A673 (cell line): ENCODE results near the gene SCGB1D4.

Experiments used
- EZH2 ChIP-seq: fragments of 200-600 bp; sonication (generic); IDR thresholded peaks from 2 replicates; pipeline ENCODE4 v1.6.1; 2017; ENCODE audit warnings: borderline replicate concordance, low read depth, mild to moderate bottlenecking, mixed read lengths, antibody characterized with exemption, low read length; ENCODE audit not compliant: poor library complexity, severe bottlenecking
- TF ChIP-seq, protein P1 (sequence below): fragments of 300-800, 200-600 bp; sonication (generic); conservative IDR thresholded peaks from 2 replicates; pipeline ENCODE4 v1.5.1; 2017; ENCODE audit warnings: low read depth, mild to moderate bottlenecking, antibody characterized with exemption, low read length, moderate library complexity, mixed read lengths

DNA sequence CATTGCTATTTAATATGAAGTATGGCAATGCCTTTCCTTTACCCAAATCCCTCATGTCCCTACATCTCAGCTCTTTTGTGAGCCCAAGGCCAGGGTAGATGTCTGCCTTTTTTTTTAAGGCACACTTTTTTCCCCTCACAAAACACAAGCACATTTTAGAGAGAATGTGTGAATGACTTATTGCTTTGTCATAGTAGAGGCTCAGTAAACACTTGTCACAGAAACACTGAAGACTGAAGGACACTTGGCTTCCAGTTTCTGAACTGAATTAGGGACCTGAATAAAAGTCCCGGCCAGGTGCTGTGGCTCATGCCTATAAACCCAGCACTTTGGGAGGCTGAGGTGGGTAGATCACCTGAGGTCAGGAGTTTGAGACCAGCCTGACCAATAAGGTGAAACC lies 31.8 kb downstream of the SCGB1D4 start:
- TF ChIP-seq, protein P1, sequence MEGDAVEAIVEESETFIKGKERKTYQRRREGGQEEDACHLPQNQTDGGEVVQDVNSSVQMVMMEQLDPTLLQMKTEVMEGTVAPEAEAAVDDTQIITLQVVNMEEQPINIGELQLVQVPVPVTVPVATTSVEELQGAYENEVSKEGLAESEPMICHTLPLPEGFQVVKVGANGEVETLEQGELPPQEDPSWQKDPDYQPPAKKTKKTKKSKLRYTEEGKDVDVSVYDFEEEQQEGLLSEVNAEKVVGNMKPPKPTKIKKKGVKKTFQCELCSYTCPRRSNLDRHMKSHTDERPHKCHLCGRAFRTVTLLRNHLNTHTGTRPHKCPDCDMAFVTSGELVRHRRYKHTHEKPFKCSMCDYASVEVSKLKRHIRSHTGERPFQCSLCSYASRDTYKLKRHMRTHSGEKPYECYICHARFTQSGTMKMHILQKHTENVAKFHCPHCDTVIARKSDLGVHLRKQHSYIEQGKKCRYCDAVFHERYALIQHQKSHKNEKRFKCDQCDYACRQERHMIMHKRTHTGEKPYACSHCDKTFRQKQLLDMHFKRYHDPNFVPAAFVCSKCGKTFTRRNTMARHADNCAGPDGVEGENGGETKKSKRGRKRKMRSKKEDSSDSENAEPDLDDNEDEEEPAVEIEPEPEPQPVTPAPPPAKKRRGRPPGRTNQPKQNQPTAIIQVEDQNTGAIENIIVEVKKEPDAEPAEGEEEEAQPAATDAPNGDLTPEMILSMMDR, result no peak
- TF ChIP-seq EZH2, result no peak
